HepG2 (cell line): ENCODE measurements around the gene DSTN. TPM values are rescaled to one million over a fixed set of nuclear protein-coding genes. Genes with fewer than 3 reads are reported as not detected.

Source experiments
- ATAC-seq: fragments of 200-7000 bp; cut with Tn5 transposase; 3 replicates; pipeline ENCODE4 v1.9.1; 2020; ENCODE audit warnings: mild to moderate bottlenecking, moderate library complexity
- BruUV-seq: library from RNA; stranded (reverse); fragments of 400-500 nt; replicated peaks from 2 replicates; lab custom pipeline; 2021; lab: Mats Ljungman, UMichigan
- CTCF ChIA-PET: fragments of 300-600 bp; formaldehyde crosslinking; extraction: SDS; loops from one replicate; lab custom pipeline; 2021; ENCODE audit warnings: low total read pairs, inconsistent platforms, low intra/inter-chr PET ratio; lab: Yijun Ruan, JAX
- POLR2A ChIA-PET: fragments of 350-600 bp; sonication (Branson Sonifier 250); formaldehyde crosslinking; loops from one replicate; lab custom pipeline; 2020; ENCODE audit warnings: antibody characterized with exemption, inconsistent platforms; lab: Yijun Ruan, JAX
- DNase-seq: peaks from one replicate; pipeline ENCODE4 v3.0.0-alpha.2; 2015; ENCODE audit warnings: low spot score
- FAIRE-seq: peaks from 3 replicates; lab custom pipeline; 2011; peaks lifted over from hg19 to GRCh38; lab: Jason Lieb, UNC
- H2AFZ ChIP-seq: one replicate; pipeline ENCODE4 v1.6.1; 2011; ENCODE audit warnings: low read length, inconsistent platforms
- H3K27ac ChIP-seq: fragments of 300-600 bp; 3 replicates; pipeline ENCODE4 v1.8.0; 2011; ENCODE audit warnings: mixed run types, mild to moderate bottlenecking, mixed read lengths, low read length, inconsistent platforms; ENCODE audit not compliant: insufficient read depth; ENCODE audit errors: extremely low read length
- H3K27me3 ChIP-seq, 2 experiments: fragments of 200-600 bp in 1 of 2; 2 replicates in 1 of 2; 3 replicates in 1 of 2; pipeline versions ENCODE4 v1.6.0 to v1.8.0; 2011; ENCODE audit warnings: low read length in 2 of 2, mild to moderate bottlenecking in 2 of 2, moderate library complexity in 2 of 2, inconsistent platforms in 1 of 2; ENCODE audit not compliant: insufficient read depth in 2 of 2, control insufficient read depth in 1 of 2
- H3K36me3 ChIP-seq, 2 experiments: fragments of 200-600 bp in 1 of 2; replicated peaks in 1 of 2; 2 replicates in 1 of 2; 3 replicates in 1 of 2; pipeline versions ENCODE4 v1.5.1 to v1.8.0; 2011; ENCODE audit warnings: low read length in 2 of 2, inconsistent platforms in 1 of 2; ENCODE audit not compliant: insufficient read depth in 2 of 2, control insufficient read depth in 1 of 2
- H3K4me1 ChIP-seq: 2 replicates; pipeline ENCODE4 v1.5.1; 2012; ENCODE audit warnings: low read length, inconsistent platforms; ENCODE audit not compliant: insufficient read depth
- H3K4me2 ChIP-seq: 2 replicates; pipeline ENCODE4 v1.6.0; 2011; ENCODE audit warnings: low read depth, low read length, inconsistent platforms
- H3K4me3 ChIP-seq, 3 experiments: fragments of 200-600 bp in 1 of 3; sonication (generic), shearing (Covaris generic) in 1 of 3; replicated peaks in 1 of 3; 2 replicates each; pipeline ENCODE4 v1.5.1; 2011 to 2016; ENCODE audit warnings: low read length in 3 of 3, inconsistent platforms in 2 of 3, low read depth in 2 of 3, mild to moderate bottlenecking in 2 of 3, control low read depth in 1 of 3, mixed read lengths in 1 of 3; ENCODE audit not compliant: insufficient read depth in 1 of 3
- H3K79me2 ChIP-seq: one replicate; pipeline ENCODE4 v1.6.1; 2011; ENCODE audit warnings: low read length, inconsistent platforms; ENCODE audit not compliant: insufficient read depth
- H3K9ac ChIP-seq: 2 replicates; pipeline ENCODE4 v1.6.0; 2011; ENCODE audit warnings: mild to moderate bottlenecking, low read depth, low read length, inconsistent platforms; ENCODE audit not compliant: insufficient read depth
- H3K9me3 ChIP-seq: 2 replicates; pipeline ENCODE4 v1.5.1; 2012; ENCODE audit warnings: mild to moderate bottlenecking, low read length
- H4K20me1 ChIP-seq: 2 replicates; pipeline ENCODE4 v1.6.0; 2011; ENCODE audit warnings: inconsistent platforms, mild to moderate bottlenecking, low read length, moderate library complexity; ENCODE audit not compliant: insufficient read depth
- E2F1 ChIP-seq: sonication (generic); formaldehyde crosslinking; IDR thresholded peaks from 2 replicates; pipeline ENCODE4 v1.5.0; 2020; ENCODE audit warnings: missing genetic modification reagents
- HIVEP1 ChIP-seq: sonication (generic); formaldehyde crosslinking; IDR thresholded peaks from 2 replicates; pipeline ENCODE4 v1.4.0; 2020; ENCODE audit warnings: mild to moderate bottlenecking, missing genetic modification reagents
- JUND ChIP-seq: sonication (generic); formaldehyde crosslinking; IDR thresholded peaks from 2 replicates; pipeline ENCODE4 v1.8.0; 2022; ENCODE audit warnings: mild to moderate bottlenecking, missing genetic modification reagents
- MATR3 ChIP-seq: sonication (generic); formaldehyde crosslinking; IDR thresholded peaks from 2 replicates; pipeline ENCODE4 v1.4.0; 2020; ENCODE audit warnings: missing genetic modification reagents
- MAX ChIP-seq: IDR thresholded peaks from 2 replicates; pipeline ENCODE4 v1.6.1; 2012; ENCODE audit warnings: inconsistent platforms
- MED8 ChIP-seq: sonication (generic); formaldehyde crosslinking; IDR thresholded peaks from 2 replicates; pipeline ENCODE4 v1.8.1; 2023; ENCODE audit warnings: mild to moderate bottlenecking, missing genetic modification reagents; ENCODE audit not compliant: insufficient replicate concordance
- MXD1 ChIP-seq: sonication (generic); formaldehyde crosslinking; IDR thresholded peaks from 2 replicates; pipeline ENCODE4 v1.4.0; 2020; ENCODE audit warnings: mild to moderate bottlenecking, missing genetic modification reagents
- PLSCR1 ChIP-seq: sonication (generic); formaldehyde crosslinking; IDR thresholded peaks from 2 replicates; pipeline ENCODE4 v1.5.0; 2020; ENCODE audit warnings: missing genetic modification reagents, mild to moderate bottlenecking, borderline replicate concordance
- POLR2A ChIP-seq, 2 experiments: IDR thresholded peaks; 2 replicates each; pipeline ENCODE4 v1.6.1; 2011; ENCODE audit warnings: low read depth in 2 of 2, low read length in 2 of 2, mild to moderate bottlenecking in 1 of 2, moderate library complexity in 1 of 2; ENCODE audit not compliant: insufficient read depth in 1 of 2
- SKI ChIP-seq: fragments of 450-650 bp; IDR thresholded peaks from one replicate; pipeline ENCODE4 v1.6.1; 2018; ENCODE audit warnings: mild to moderate bottlenecking; ENCODE audit not compliant: partially characterized antibody
- TFDP1 ChIP-seq: IDR thresholded peaks from 2 replicates; pipeline ENCODE4 v1.6.1; 2016; ENCODE audit warnings: missing compliant biosample characterization, missing genetic modification reagents, borderline replicate concordance
- ZNF687 ChIP-seq: sonication (generic); formaldehyde crosslinking; IDR thresholded peaks from 2 replicates; pipeline ENCODE4 v1.5.1; 2020; ENCODE audit warnings: mild to moderate bottlenecking, missing genetic modification reagents, moderate library complexity
- ZNF776 ChIP-seq: sonication (generic); formaldehyde crosslinking; IDR thresholded peaks from 2 replicates; pipeline ENCODE4 v1.4.0; 2020; ENCODE audit warnings: mild to moderate bottlenecking, missing genetic modification reagents
- WGBS: methylation state at CpG from one replicate; pipeline ENCODE4 v1.1.6; 2017; ENCODE audit warnings: low lambda C conversion rate; 5-methylcytosine and 5-hydroxymethylcytosine counted together
- in situ Hi-C: cut with HindIII; loops from 2 replicates; pipeline ENCODE4 v1.10.0; 2017; ENCODE audit warnings: low pct_unique_long_range_greater_than_20kb; ENCODE audit not compliant: extremely low pct_ligation_motif_present
- intact Hi-C: fragments of 100-400 bp; cut with micrococcal nuclease; formaldehyde crosslinking; loops from one replicate; pipeline ENCODE4 v1.10.0; 2022; ENCODE audit not compliant: unreplicated experiment
- polyA plus RNA-seq, 8 experiments: library from polyadenylated mRNA; depleted of rRNA in 3 of 8; stranded (reverse) in 7 of 8; unstranded in 1 of 8; fragments of >200 nt; fragmentation: Illumina TruSeq in 4 of 8; extraction: Trizol in 4 of 8; gene quantifications; 2 replicates each; pipeline versions ENCODE4 v1.2.1 to v1.2.3, GENCODE V29; 2011 to 2016; ENCODE audit warnings: low read depth in 4 of 8, missing spikeins in 1 of 8, mixed read lengths in 1 of 8; ENCODE audit not compliant: insufficient read depth in 1 of 8
- total RNA-seq, 5 experiments: library from RNA; depleted of rRNA; stranded (reverse); fragments of >200 nt; fragmentation: Illumina TruSeq; extraction: Trizol; gene quantifications; 2 replicates each; pipeline ENCODE4 v1.2.3, GENCODE V29; 2016; ENCODE audit warnings: low read depth in 1 of 5

DSTN gene
- total and polyA plus RNA-seq, 2 of the 13 experiments (the other 11 are each of a cell fraction or from before 2014, with no cell fraction given), result 27.6 to 106 TPM

- peak; percentile 13 for TF ChIP-seq ZNF687 (CRISPR knock-in tag)
Observed at GRCh38 chr20:17633850-17634500, 64.1 kb downstream of the DSTN start (continued).

- Histone ChIP-seq H3K27ac (no peak overlapping the region), H3K79me2 (peaks cover 7% of the 10 kb centered on the region), H3K27me3 (no peaks in the 10 kb centered on the region), H3K4me1 (peaks cover 11% of the 10 kb centered on the region), H3K36me3 (peaks cover 91 to 98% of the 10 kb centered on the region in 2 experiments), H3K9me3 (no peaks in the 10 kb centered on the region), H3K4me3 (no peak overlapping the region), H4K20me1 (peaks cover 29% of the 10 kb centered on the region; the same call in 1 of the 2 replicates), H3K4me2 (no peak overlapping the region), H3K9ac (no peak overlapping the region), H2AFZ (no peak overlapping the region)
- FAIRE-seq (no peak), DNase-seq (no peak), ATAC-seq (no peak)
- POLR2A ChIA-PET, result interaction anchor here (1.6 kb wide), 1 partner anchor 12 kb away, joined by 5 read pairs; no protein-coding TSS in a partner anchor
- in situ Hi-C loops, result no loop called here
- BruUV-seq, result no TSS peak
- 98% methylated on average over 13 of the region's 13 CpGs for WGBS
- intact Hi-C loops, result no loop called here
- CTCF ChIA-PET, result no interaction called here
- TF ChIP-seq HIVEP1 (CRISPR knock-in tag) (no peak), SKI (no peak), PLSCR1 (CRISPR knock-in tag) (no peak), ZNF776 (CRISPR knock-in tag) (0 out of 2 replicates have a peak, but pooled peaks have one; percentile 23), MXD1 (CRISPR knock-in tag) (0 out of 2 replicates have a peak, but pooled peaks have one; percentile 59), E2F1 (CRISPR knock-in tag) (no peak), MAX (no peak), TFDP1 (CRISPR knock-in tag) (no peak), POLR2A (IDR thresholded peaks at IDR 0.05; ENCODE audit: insufficient read depth in 1 of 2, low read depth in 2 of 2, low read length in 2 of 2) (0 out of 4 replicates have a peak, but pooled peaks of 1 of the 2 experiments have one; percentile 10), MED8 (peak; percentile 30), JUND (CRISPR knock-in tag) (0 out of 2 replicates have a peak, but pooled peaks have one; percentile 1), MATR3 (CRISPR knock-in tag) (no peak)
Observed at GRCh38 chr20:17634661-17635331, 64.9 kb downstream of the DSTN start.
